ENCODE measurements around the gene HOXB5. TPM values are rescaled to one million over a fixed set of nuclear protein-coding genes. Genes with fewer than 3 reads are reported as not detected.

Gene HOXB5
- total and polyA plus RNA-seq, 11 donors = 0.04 to 1.0 (median 0.17) TPM; not detected in 6

- DNase-seq = no peak
- peaks cover 0 to 28% (median 0%) of the 10 kb centered on the region in 12 donors for H3K4me1 ChIP-seq
- no peaks in the 10 kb centered on the region for H3K9me3 ChIP-seq
- WGBS, 4 donors = 20 to 28% (median 24%) methylated on average over 22 of the region's 22 CpGs
- TF ChIP-seq POLR2A (IDR thresholded peaks at IDR 0.05) = no peak
- no peak for TF ChIP-seq CTCF (IDR thresholded peaks at IDR 0.05)
- intact Hi-C loops (cut with DNase I) = loop anchor here in 3 of 10 donors (5.0 kb wide), 1 partner anchor 34 kb away; no protein-coding TSS in a partner anchor
- peaks cover 44 to 100% (median 92%) of the 10 kb centered on the region in 9 donors for H3K27me3 ChIP-seq
- peak overlapping the region in 3 of 12 donors; percentile 19 to 61 (median 52) for H3K4me3 ChIP-seq
- peak in 1 of 4 donors; percentile 23 for ATAC-seq
- peak overlapping the region in 5 of 12 donors; percentile 20 to 97 (median 53) for H3K27ac ChIP-seq
- no peaks in the 10 kb centered on the region for H3K36me3 ChIP-seq
Measured at GRCh38 chr17:48575673-48576478, 17.7 kb downstream of the HOXB5 start.

- Histone ChIP-seq H3K9me3 (no peaks in the 10 kb centered on the region), H3K36me3 (no peaks in the 10 kb centered on the region), H3K4me1 (peaks cover 0 to 28% (median 0%) of the 10 kb centered on the region in 12 donors), H3K27ac (peak overlapping the region in 1 of 12 donors; percentile 97), H3K27me3 (peaks cover 38 to 100% (median 92%) of the 10 kb centered on the region in 9 donors), H3K4me3 (no peak overlapping the region)
- WGBS, 4 donors = 41 to 53% (median 46%) methylated on average over 7 of the region's 7 CpGs
- DNase-seq (no peak), ATAC-seq (no peak)
- intact Hi-C loops (cut with DNase I) = loop anchor here in 3 of 10 donors (5.0 kb wide), 1 partner anchor 33 kb away; no protein-coding TSS in a partner anchor
- TF ChIP-seq CTCF (IDR thresholded peaks at IDR 0.05) (no peak), POLR2A (IDR thresholded peaks at IDR 0.05) (no peak)
Measured at GRCh38 chr17:48575066-48575582, 18.5 kb downstream of the HOXB5 start.

GRCh38 chr17:48574505-48575065 lies 19.0 kb downstream of the HOXB5 start:
- peaks cover 0 to 28% (median 0%) of the 10 kb centered on the region in 12 donors for H3K4me1 ChIP-seq
- ATAC-seq = no peak
- H3K27me3 ChIP-seq = peaks cover 39 to 100% (median 92%) of the 10 kb centered on the region in 9 donors
- H3K27ac ChIP-seq = peak overlapping the region in 1 of 12 donors; percentile 97
- intact Hi-C loops (cut with DNase I) = loop anchor here in 3 of 10 donors (5.0 kb wide), 1 partner anchor 32 kb away; no protein-coding TSS in a partner anchor
- no peak for DNase-seq
- WGBS, 4 donors = 36 to 62% (median 45%) methylated on average over 8 of the region's 8 CpGs
- TF ChIP-seq CTCF (IDR thresholded peaks at IDR 0.05) (no peak), POLR2A (IDR thresholded peaks at IDR 0.05) (no peak)
- H3K4me3 ChIP-seq = no peak overlapping the region
- H3K9me3 ChIP-seq = no peaks in the 10 kb centered on the region
- no peaks in the 10 kb centered on the region for H3K36me3 ChIP-seq
